Hepatocyte (in vitro differentiated cells): Measurements from ENCODE around the gene S100A16.

Experiments
- CTCF ChIP-seq: fragments of 200-600 bp; sonication (generic); IDR thresholded peaks from 2 replicates; pipeline ENCODE4 v1.5.1; 2016; ENCODE audit warnings: antibody characterized with exemption, mild to moderate bottlenecking; ENCODE audit not compliant: poor library complexity
- EZH2 ChIP-seq: fragments of 200-600 bp; sonication (generic); IDR thresholded peaks from 2 replicates; pipeline ENCODE4 v1.6.1; 2016; ENCODE audit warnings: antibody characterized with exemption, mild to moderate bottlenecking, borderline replicate concordance
- EZH2phosphoT487 ChIP-seq: fragments of 200-600 bp; sonication (generic); IDR thresholded peaks from one replicate; pipeline ENCODE4 v1.6.1; 2018; ENCODE audit warnings: antibody characterized with exemption, mild to moderate bottlenecking, low read depth, moderate library complexity; ENCODE audit not compliant: unreplicated experiment, severe bottlenecking

GRCh38 chr1:153585006-153585405 is 27.9 kb downstream of the S100A16 start:
- TF ChIP-seq CTCF (no peak), EZH2 (no peak), EZH2phosphoT487 (no peak)
